Activated naive CD8-positive, alpha-beta T cell treated with anti-CD3 and anti-CD28 coated beads for 36 hours (primary cell): Measurements from ENCODE around the gene SEMA3F. TPM values are rescaled to one million over a fixed set of nuclear protein-coding genes. Genes with fewer than 3 reads are reported as not detected.

ENCODE experiments used
- DNase-seq: peaks from one replicate; pipeline ENCODE4 v3.0.0; 2021
- H3K27ac Mint-ChIP-seq: one replicate; pipeline ENCODE4 v1.8.0; 2022; ENCODE audit warnings: mild to moderate bottlenecking, moderate library complexity, mixed read lengths
- H3K27me3 Mint-ChIP-seq: one replicate; pipeline ENCODE4 v1.8.0; 2022; ENCODE audit warnings: mild to moderate bottlenecking, mixed read lengths
- H3K36me3 Mint-ChIP-seq: one replicate; pipeline ENCODE4 v1.8.0; 2021; ENCODE audit warnings: mild to moderate bottlenecking, mixed read lengths
- H3K4me1 Mint-ChIP-seq: one replicate; pipeline ENCODE4 v1.8.0; 2021; ENCODE audit warnings: mixed read lengths
- H3K4me3 Mint-ChIP-seq: one replicate; pipeline ENCODE4 v1.8.0; 2022; ENCODE audit warnings: mild to moderate bottlenecking, moderate library complexity, mixed read lengths
- H3K9me3 Mint-ChIP-seq: one replicate; pipeline ENCODE4 v1.8.0; 2022; ENCODE audit warnings: mixed read lengths
- total RNA-seq, 2 experiments: library from RNA; stranded (reverse); gene quantifications; one replicate each; pipeline ENCODE4 v1.2.3, GENCODE V29; 2021

Gene SEMA3F
- total RNA-seq, 2 experiments from 2014 or later: 0.10 to 0.28 TPM

GRCh38 chr3:50139718-50140423 is 15.3 kb upstream of the SEMA3F start:
- no peaks in the 10 kb centered on the region for H3K9me3 Mint-ChIP-seq
- H3K4me1 Mint-ChIP-seq: peaks cover 10% of the 10 kb centered on the region
- H3K27ac Mint-ChIP-seq: no peak overlapping the region
- H3K36me3 Mint-ChIP-seq: no peaks in the 10 kb centered on the region
- no peak overlapping the region for H3K4me3 Mint-ChIP-seq
- H3K27me3 Mint-ChIP-seq: no peaks in the 10 kb centered on the region
- no peak for DNase-seq

DNA sequence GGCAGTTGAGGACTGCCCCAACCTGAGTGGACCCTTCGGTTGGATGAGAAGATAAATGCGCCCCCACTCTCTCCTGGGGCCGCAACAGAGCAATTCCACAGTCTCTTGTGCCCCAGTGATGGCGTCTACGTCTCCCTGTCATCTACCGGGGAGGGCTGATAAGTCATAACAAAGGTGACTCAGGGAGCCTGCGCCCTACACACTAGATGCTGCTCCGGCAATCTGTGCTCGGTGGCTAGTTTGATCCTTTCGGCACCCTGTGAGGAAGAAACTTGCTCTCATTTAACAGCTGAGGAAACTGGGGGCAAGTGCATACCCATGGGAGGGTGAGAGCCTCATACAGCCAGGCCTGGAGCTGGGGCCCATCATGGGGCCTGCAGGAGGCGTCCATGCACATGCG is 14.1 kb upstream of the SEMA3F start:
- Mint-ChIP-seq H3K27me3 (no peaks in the 10 kb centered on the region), H3K9me3 (no peaks in the 10 kb centered on the region), H3K27ac (no peak overlapping the region), H3K36me3 (no peaks in the 10 kb centered on the region), H3K4me1 (peaks cover 10% of the 10 kb centered on the region), H3K4me3 (no peak overlapping the region)
- no peak for DNase-seq

DNA sequence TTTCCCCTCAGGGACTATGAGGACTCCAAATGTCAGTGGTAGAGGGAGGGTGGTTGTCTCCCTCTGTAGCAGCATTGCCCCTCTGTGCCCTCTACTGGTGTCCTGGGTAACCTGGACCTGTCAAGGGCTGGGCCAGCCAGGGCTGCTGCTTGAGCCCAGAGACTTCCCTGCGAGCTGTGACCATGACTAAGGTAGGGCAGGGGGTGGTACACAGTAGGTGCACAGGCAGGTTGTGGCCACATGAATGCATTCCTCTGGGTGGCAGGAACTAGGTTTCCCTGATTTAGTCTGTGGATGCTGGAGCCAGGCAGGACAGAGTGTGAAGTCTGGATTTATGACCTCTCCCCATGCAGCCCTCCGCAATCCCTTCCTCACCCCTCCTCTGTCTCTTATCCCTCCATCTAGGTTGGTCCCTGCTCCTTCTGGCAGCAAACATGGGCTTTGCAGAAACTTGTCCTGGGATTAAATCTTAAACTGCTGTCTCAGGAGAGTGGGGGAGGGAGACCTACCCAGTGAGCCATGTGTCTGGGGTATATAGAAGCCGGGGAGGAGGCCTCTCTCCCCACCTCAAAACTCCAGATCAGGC is 8.7 kb upstream of the SEMA3F start:
- DNase-seq: no peak
- Mint-ChIP-seq H3K4me3 (no peak overlapping the region), H3K9me3 (no peaks in the 10 kb centered on the region), H3K27ac (no peak overlapping the region), H3K36me3 (no peaks in the 10 kb centered on the region), H3K4me1 (no peaks in the 10 kb centered on the region), H3K27me3 (no peaks in the 10 kb centered on the region)

DNA sequence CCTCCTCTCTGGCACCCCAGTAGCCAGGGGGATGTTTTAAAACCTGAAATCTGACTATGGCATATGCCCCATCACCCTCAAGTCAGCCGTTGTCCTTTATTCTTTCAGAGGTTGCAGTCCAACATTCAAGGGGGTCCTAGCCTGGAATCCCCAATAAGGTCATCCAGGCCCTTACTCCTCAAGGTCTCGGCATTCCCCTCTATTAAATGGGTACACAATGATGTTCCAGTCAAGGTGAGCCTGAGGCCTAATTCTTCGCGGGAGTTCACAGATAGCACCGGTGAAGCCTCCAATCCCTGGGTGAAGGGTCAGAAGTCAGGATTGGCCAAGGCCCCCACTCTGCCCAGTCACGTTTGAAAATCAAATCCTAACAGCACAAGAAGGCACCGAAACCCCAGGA is 8.1 kb upstream of the SEMA3F start:
- Mint-ChIP-seq H3K27ac (no peak overlapping the region), H3K4me1 (no peaks in the 10 kb centered on the region)
- no peak for DNase-seq

GRCh38 chr3:50147447-50147846 is 7.7 kb upstream of the SEMA3F start:
- Mint-ChIP-seq H3K36me3 (no peaks in the 10 kb centered on the region), H3K4me3 (no peak overlapping the region), H3K9me3 (no peaks in the 10 kb centered on the region), H3K27ac (no peak overlapping the region), H3K27me3 (no peaks in the 10 kb centered on the region), H3K4me1 (no peaks in the 10 kb centered on the region)
- no peak for DNase-seq

More for the DNA sequence above, 8.1 kb upstream of the SEMA3F start:
- H3K27me3 Mint-ChIP-seq: no peaks in the 10 kb centered on the region
- no peaks in the 10 kb centered on the region for H3K9me3 Mint-ChIP-seq
- no peak overlapping the region for H3K4me3 Mint-ChIP-seq
- no peaks in the 10 kb centered on the region for H3K36me3 Mint-ChIP-seq

DNA sequence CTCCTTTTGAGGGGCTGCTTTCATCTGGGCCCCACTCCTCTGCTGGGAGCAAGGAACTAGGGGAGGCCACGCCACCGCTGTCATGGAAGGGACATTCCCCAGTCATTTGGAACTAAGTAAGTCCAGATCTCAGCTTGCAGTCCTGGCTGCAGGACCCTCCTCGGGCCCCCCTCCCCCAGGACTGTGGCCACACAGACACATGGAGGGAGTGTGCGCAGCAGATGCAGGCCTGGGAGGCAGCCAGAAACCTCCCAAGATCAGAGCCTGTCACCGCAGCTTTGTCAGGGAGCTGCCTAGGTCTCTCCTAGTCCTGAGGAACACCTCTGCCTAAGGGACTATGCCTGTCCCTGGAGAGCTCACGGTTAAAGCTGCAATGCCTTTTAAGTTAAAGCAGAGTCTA is 7.3 kb upstream of the SEMA3F start:
- Mint-ChIP-seq H3K36me3 (no peaks in the 10 kb centered on the region), H3K9me3 (no peaks in the 10 kb centered on the region), H3K4me3 (no peak overlapping the region), H3K27ac (no peak overlapping the region), H3K4me1 (no peaks in the 10 kb centered on the region), H3K27me3 (no peaks in the 10 kb centered on the region)
- no peak for DNase-seq

GRCh38 chr3:50150404-50150750 is 4.7 kb upstream of the SEMA3F start:
- Mint-ChIP-seq H3K4me1 (no peaks in the 10 kb centered on the region), H3K27me3 (peaks cover 15% of the 10 kb centered on the region), H3K4me3 (no peak overlapping the region), H3K9me3 (no peaks in the 10 kb centered on the region), H3K27ac (no peak overlapping the region), H3K36me3 (no peaks in the 10 kb centered on the region)
- no peak for DNase-seq

- Mint-ChIP-seq H3K9me3 (no peaks in the 10 kb centered on the region), H3K27ac (no peak overlapping the region), H3K27me3 (peaks cover 21% of the 10 kb centered on the region), H3K4me3 (no peak overlapping the region), H3K4me1 (peaks cover 5% of the 10 kb centered on the region), H3K36me3 (no peaks in the 10 kb centered on the region)
- DNase-seq: no peak
Observed at GRCh38 chr3:50150863-50151686, 4.0 kb upstream of the SEMA3F start.

DNA sequence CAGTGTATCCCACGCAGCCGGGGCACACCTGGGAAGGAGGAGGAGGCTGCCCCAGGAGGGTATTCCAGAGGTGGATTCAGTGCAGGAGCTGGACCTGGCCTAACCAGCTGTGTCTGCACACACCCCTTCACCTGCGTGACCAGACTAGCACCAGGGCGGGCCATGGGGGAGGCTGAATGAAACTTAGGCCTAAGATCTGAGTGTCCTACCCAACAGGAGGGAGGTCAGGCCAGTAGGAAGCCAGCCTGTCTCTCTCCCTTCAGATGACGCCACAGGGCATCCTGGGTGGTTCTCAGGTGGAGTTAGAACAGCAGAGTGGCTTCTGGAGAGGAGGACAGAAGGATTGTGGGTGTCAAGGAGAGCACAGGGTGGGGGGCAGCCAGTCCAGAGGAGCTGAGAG is 3.4 kb upstream of the SEMA3F start:
- peaks cover 28% of the 10 kb centered on the region for H3K27me3 Mint-ChIP-seq
- H3K4me3 Mint-ChIP-seq: no peak overlapping the region
- no peaks in the 10 kb centered on the region for H3K9me3 Mint-ChIP-seq
- no peak for DNase-seq
- peaks cover 7% of the 10 kb centered on the region for H3K4me1 Mint-ChIP-seq
- no peak overlapping the region for H3K27ac Mint-ChIP-seq
- H3K36me3 Mint-ChIP-seq: no peaks in the 10 kb centered on the region

DNA sequence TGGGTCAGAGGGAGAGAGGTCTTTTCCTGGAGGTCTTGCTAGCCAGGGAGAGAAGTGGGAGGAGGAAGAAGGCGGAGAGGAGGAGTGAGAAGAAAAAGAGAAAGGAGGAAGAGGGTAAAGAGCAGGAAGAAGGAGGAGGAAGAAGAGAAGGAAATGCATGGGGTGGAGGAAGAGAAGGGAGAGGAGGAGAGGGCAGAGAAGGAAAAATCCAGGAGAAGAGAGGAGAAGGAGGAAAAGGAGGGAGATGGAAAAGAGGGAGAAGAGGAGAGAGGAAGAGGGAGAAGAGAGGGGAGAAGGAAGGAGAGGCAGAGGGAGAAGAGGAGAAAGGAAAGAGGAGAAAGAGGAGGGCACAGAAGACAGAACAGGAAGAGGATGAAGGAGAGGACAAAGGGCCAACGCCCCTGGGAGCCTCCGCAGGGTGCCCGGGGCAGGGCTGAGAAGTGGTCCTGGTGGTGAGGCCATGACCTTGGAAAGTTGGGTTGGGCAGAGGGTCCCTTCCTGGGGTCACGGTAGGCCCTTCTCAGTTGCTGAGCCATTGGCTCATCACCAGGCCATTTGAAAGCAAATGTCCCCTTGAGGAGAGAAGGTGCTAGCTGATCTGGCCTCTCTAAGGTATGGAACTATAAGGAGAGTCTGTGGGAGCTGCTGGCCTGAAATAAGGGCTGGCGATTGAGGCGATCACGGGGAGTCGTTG is 1.2 kb upstream of the SEMA3F start:
- Mint-ChIP-seq H3K4me3 (peak overlapping the region; percentile 65), H3K27me3 (peaks cover 37% of the 10 kb centered on the region), H3K36me3 (no peaks in the 10 kb centered on the region), H3K9me3 (no peaks in the 10 kb centered on the region), H3K4me1 (peaks cover 7% of the 10 kb centered on the region), H3K27ac (no peak overlapping the region)
- DNase-seq: no peak

DNA sequence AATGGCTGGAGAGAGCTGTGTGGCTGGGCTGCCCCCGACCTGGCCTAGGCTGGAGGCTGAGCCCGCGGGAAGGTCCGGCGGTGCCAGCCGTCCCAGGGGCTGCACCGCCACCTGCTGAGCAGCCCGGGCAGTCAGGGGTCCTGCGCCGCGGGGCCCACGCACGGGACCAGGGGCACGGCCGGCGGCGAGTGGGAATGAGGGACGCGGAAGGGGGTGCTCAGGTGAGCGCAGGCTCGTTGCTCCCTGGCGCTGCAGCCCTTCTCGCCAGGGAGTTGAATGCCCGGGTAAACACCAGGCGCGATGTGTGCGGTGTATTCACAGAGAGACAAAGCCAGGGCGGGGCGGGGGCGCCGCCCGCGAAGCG is 666 bp upstream of the SEMA3F start:
- Mint-ChIP-seq H3K9me3 (no peaks in the 10 kb centered on the region), H3K27me3 (peaks cover 37% of the 10 kb centered on the region), H3K4me3 (peak overlapping the region; percentile 65), H3K27ac (no peak overlapping the region), H3K36me3 (no peaks in the 10 kb centered on the region), H3K4me1 (peaks cover 7% of the 10 kb centered on the region)
- peak; percentile 14 for DNase-seq

DNA sequence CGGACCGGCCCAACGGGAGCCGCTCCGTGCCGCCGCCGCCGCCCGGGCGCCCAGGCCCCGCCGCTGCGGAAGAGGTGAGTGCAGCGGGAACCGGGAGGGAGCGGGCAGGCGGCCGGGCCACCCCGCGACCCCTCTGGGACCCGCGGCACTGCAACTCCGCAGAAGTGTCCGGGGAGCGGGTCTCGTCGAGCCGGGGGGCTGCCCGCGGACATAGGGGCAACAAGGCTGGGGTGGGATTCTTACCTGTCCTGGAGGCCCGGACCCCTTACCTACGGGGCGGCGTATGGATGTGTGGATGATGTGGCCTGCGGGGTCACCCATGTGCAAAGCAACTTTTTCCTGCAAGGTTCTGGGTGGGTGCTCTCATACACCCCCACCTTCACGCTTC is 361 bp downstream of the SEMA3F start:
- H3K36me3 Mint-ChIP-seq: no peaks in the 10 kb centered on the region
- H3K27me3 Mint-ChIP-seq: peaks cover 37% of the 10 kb centered on the region
- no peak overlapping the region for H3K27ac Mint-ChIP-seq
- no peaks in the 10 kb centered on the region for H3K9me3 Mint-ChIP-seq
- H3K4me3 Mint-ChIP-seq: peak overlapping the region; percentile 64
- no peak for DNase-seq
- H3K4me1 Mint-ChIP-seq: peaks cover 7% of the 10 kb centered on the region

- Mint-ChIP-seq H3K9me3 (no peaks in the 10 kb centered on the region), H3K4me3 (peak overlapping the region; percentile 64), H3K27me3 (peaks cover 37% of the 10 kb centered on the region), H3K4me1 (peaks cover 7% of the 10 kb centered on the region), H3K27ac (no peak overlapping the region), H3K36me3 (no peaks in the 10 kb centered on the region)
- no peak for DNase-seq
Observed at GRCh38 chr3:50155891-50156290, 767 bp downstream of the SEMA3F start.

DNA sequence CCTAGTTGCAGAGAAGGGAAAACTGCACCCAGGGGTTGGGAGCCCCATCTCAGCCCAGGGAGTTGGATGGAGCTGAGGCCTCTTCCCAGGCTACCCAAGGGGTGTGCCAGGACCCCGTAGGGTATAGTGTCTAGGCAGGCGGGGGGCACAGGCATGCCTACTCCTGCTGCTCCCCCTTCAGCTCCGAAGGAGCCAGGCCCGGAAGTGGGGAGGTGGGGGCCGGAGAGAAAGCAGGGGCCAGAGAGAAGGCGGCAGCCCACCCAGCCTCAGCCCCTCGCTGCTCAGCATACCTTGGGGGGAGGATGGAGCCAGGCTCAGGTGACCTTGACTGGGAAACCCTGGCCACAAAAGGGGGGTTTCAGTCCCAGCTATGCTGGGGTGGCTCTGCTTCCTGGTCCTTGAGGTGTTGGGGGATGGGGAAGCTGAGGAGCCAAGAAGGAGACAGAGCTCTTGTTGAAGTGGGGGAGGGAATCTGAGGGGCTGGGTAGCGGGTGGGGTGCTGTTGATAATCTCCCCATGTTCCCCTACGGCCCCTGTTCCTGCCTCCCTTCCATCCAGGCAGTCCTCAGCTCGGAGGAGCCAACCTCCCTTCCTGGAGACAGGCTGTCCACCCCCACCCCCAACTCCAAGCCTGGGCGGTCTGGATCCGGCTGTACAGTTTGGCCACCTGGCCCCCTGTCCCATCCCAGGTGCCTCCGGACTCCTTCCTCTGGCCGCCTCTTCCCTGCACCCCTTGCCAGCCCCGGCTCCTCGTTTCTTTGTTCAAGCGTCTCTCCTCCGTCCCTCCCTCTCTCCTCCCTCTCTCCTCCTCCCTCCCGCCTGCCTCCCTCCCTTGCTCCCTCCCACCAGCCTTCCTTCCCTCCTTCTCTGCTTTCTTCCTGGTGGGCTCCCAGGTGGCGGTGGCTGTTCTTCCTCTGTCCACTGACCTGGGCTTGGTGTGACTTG is 1.7 kb downstream of the SEMA3F start:
- Mint-ChIP-seq H3K27ac (no peak overlapping the region), H3K9me3 (no peaks in the 10 kb centered on the region), H3K4me3 (no peak overlapping the region), H3K4me1 (peaks cover 7% of the 10 kb centered on the region), H3K27me3 (peaks cover 37% of the 10 kb centered on the region), H3K36me3 (no peaks in the 10 kb centered on the region)
- no peak for DNase-seq
